ENCODE results near the gene HOXB2.
"Not testable (repeated sequence)": the region's sequence is repeated elsewhere in the genome, so short reads cannot be mapped to it uniquely, and the experiment has no call there.

HOXB2 gene

DNA sequence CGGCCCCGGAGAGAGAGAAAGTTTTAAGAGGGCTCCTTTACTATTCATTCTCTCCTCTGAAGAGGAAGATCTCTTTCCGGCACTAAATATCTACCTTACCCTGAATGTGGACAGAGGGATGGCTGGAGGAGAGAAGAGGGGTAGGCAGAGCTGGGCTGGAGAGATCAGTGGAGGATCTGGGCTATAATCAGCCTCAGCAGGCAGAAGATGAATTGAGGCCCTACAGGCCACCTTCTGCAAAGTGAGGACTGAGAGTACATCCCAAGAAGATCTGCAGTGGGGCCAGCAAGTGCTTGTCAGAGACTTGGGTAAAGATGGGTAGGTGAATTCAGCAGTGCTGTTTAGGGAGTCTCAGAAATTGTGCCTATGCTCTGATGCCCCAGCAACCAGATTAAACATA is 7.6 kb downstream of the HOXB2 start:
- DNase-seq: no peak

DNA sequence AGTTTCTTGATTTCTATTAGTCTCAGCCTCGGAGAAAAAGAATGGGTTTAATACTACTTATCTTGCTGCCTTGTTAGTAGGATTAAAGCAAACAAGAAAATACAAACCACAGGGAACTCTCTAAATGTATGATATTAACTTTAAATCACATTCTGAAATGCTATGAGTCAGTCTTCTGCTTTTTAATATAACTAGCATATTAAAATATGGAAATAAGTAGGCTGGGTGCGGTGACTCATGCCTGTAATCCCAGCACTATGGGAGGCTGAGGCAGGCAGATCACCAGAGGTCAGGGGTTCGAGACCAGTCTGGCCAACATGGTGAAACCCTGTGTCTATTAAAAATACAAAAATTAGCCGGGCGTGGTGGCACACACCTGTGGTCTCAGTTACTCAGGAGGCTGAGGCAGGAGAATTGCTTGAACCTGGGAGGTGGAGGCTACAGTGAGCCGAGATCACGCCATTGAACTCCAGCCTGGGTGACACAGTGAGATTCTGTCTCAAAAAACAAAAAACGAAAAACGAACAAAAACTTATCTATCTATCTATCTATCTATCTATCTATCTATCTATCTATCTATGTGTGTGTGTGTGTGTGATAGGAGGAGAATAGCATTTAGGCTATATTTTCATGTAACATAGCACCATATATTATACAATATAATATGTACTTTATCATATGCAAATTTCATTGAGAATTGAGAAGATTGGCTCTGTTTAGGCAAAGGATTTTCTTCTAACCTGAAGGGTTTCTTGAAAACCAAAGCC is 8.9 kb downstream of the HOXB2 start:
- DNase-seq: not testable (repeated sequence)

DNA sequence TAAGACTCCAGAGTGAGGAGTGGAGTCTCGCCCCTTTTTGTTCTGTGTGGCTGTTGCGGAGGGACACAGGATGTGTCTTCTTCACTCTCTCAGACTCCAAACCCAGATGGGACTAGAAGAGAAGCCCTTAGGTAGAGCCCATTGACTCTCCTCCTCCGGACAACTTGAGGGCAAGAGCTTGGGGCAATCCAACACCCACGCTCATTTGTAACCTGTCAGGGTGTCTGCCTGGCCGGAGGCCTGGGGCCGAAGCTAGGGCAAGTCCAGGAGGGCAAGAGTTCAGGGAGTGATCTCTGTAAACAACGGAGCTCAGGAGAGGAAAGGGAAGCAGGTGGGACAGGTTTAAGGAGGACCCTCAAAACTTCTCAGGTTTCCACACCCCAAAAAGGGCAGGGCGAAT is 12.6 kb downstream of the HOXB2 start:
- no peak for DNase-seq

DNA sequence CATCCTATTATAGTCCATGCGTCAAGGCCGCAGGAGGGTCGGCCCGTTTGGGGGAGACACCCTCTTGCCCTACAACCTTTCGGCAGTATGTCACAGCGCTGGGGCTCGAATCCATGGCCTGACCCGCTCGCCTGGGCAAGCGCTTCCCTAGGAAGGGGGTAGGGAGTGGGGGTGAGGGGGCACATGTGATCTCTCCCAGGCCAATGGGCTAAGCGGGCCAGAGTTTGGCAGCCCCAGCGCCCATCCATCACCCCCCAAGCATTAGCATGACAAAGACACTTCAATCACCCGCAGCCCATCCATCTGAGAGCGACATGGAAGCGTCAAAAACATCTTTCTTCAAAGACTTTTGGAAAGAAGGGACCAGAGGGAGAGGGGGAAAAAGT is 14.0 kb downstream of the HOXB2 start, which contains the start of gene HOXB1:
Gene HOXB1, minus strand, starts transcription at position 125 of the 386 bp plus-strand sequence. Its CDS starts 107 bp downstream, at position 18.
- no peak for DNase-seq

DNA sequence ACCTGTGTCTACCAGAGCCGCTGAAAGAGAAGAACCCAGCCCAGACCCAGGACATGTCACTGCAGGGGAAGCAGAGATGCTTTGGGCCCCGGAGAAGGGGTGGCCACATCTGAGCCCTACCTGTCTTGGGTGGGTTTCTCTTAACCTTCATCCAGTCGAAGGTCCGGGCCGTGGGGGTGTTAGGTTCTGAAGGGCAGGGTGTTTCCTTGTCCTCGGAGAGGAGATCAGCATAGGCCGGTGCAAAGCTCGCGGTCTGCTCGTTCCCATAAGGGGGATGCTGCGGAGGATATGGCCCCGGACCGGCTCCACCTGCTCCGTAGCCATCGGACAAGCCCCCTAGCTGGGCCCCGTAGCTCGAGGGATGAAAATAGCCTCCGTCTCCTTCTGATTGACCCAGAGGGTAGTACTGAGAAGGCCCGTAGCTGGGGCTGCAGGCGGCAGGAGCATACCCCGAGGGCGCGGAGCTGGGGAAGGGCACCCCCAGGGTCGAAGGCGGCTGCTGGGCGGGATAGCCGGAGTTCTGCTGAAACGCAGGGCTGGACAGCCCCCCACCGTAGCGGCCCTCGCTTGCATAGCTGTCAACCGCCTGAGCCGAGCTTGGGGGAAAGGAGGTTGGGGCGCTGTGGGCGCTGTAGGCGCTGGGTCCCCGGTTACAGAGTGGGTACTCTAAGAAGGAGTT is 14.6 kb downstream of the HOXB2 start:
- DNase-seq: no peak

DNA sequence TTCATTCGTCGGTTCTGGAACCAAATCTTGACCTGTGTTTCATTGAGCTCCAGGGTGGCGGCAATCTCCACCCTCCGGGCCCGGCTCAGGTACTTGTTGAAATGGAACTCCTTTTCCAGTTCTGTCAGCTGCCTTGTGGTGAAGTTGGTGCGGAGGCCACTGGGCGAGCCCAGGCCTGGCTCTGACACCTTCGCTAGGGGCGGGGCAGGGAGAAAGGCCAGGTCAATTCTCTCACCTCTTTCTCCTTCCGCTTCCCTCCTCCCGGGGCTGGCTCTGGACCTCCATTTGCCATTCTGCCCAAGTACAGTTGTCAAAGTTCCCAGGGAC is 15.3 kb downstream of the HOXB2 start:
- DNase-seq: no peak

DNA sequence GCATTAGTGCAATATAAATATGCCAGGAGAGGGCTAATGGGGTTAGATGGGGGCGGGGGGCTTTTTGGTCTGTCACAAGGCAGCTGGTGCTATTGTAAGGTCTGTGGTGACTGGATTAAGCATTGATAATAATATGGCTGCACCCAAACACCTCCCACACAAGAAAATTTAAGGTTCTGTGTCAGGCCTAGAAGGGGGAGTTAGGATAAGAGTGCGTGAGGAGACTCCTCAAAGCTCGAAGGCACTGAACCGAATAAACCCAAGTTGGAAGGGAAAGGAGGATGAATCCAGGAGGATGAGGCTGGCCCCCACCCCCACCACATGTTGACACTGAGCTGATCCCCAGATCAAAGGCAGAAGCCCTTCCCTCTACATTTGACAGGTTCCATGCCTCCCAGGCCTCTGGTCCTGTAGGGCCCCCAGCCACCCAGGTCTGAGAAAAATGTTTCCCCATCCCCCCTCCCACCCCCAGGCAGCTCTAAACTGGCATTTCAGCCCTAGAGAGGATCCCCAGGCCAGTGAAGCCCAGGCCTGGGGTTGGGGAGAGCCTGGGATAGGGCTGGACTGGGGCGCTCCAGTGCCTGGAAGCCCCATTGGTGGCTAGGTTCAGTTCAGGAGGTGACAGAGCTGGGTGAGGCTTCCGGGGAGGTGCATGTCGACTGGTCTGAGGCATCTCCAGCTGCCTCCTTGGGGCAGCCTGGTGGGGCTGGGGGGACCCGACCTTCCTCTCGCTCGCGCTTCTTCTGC is 15.8 kb downstream of the HOXB2 start:
- DNase-seq: no peak

DNA sequence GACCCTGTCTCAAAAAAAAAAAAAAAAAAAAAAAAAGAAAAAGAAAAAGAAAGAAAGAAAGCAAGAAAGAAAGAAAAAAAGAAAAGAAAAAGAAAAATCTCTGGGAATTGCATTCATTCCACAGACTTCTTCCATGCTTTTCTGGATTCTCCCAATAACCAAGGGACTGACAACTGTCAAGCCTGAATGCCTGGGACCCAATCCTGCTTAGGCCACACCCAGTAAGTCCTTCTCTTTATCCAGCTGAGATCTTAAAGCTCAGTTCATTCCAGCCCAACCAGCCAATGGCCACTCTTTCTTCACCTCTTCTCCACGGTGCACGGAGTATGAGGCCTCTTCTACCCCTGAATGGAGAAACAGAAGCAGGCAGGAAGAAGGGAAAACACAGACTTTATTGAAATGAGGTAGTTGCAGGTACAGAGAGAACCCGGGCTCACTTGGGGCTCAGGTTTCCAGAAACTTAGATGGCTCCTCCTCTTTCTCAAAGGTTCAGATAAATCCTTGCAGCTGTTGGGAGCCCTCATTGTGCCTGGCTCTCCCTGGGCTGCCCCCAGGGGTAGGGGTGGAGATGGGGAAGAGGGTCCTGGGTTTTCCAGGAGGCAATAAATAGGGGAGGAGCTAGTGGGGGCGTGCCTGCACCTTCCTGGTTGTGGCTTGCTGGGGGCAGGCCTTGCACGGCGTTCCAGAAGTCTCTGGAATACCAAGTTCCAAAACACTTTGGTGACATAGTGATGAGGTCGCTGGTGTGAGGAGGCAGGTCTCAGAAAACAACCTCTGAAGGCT is 16.6 kb downstream of the HOXB2 start:
- DNase-seq: no peak

DNA sequence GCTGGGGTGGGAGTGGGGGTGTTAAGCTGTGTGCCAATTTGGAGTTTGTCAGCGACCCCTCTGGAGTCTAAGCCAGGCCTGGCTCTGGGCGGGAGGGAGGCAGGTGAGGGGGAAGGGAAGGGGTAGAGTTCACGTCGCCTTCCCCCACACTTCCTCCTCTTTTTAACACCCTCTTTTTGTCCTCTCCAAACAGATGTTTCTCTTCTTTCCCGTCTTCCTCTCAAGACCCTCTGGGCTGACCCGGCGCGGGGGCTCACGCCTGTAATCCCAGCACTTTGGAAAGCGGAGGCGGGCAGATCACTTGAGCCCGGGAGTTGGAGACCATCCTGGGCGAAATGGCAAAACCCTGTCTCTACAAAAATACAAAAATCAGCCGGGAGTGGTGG is 17.4 kb downstream of the HOXB2 start:
- DNase-seq: no peak

DNA sequence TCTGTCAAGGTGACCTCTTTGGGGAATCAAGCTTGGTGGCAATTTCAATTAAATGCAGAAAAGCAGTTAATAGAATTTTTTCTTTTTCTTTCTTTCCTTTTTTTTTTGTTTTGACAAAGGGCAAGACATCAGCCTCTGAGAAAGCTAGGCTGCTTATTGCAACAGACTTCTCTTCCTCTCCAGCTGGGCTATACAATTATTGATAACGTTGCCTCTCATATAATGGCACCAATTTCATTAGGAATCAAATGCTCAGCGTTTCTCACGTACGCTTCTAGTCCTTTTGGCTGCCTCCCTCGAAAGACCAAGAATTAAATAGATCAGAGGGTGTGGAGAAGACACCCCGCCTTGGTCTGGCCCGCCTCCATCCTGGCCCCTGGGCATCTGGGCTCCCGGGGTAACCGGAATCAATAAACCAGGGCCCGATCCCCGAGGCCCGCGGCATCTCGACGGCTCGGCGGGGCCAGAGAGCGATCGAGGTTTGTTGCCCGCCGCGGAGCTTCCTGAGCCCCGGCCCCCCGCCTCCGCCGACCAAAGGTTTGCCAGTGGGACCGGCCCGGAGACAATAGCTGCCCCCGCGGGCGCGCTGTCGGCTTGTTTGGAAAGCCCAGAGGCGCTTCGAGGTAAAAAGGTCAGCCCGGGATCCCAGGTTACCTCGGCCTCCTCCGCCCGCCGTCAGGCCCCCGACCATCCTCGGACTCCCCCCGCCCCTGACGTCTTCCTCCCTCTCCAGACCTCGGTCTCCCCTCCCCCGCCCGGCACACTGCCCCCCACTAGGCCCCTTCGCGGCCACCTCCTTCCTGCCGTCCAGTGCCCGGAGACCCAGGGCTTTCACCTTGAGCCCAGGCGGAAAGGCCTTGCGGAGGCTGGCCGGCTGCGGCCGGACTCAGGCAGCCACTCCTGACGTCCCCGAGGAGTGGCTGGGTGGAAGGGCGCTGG is 18.0 kb downstream of the HOXB2 start:
- DNase-seq: no peak

DNA sequence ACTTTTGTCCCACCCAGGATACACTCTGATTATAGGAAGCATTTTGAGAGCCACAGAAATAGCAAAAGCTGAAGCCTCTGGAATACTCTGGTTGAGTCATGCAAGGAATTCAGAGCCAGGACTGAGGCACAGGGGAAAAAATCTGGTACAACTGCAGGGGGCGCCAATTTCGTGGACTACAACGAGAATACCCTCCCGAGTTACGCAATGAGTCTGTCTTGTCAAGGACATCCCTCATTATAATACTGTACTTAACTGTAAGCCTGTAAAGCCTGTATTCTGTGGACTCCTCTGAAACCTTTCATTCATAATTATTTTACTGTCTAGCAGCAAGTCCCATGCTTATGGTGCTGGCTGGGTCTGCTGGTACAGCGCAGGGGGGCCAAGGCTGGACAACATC is 21.9 kb downstream of the HOXB2 start:
- no peak for DNase-seq

DNA sequence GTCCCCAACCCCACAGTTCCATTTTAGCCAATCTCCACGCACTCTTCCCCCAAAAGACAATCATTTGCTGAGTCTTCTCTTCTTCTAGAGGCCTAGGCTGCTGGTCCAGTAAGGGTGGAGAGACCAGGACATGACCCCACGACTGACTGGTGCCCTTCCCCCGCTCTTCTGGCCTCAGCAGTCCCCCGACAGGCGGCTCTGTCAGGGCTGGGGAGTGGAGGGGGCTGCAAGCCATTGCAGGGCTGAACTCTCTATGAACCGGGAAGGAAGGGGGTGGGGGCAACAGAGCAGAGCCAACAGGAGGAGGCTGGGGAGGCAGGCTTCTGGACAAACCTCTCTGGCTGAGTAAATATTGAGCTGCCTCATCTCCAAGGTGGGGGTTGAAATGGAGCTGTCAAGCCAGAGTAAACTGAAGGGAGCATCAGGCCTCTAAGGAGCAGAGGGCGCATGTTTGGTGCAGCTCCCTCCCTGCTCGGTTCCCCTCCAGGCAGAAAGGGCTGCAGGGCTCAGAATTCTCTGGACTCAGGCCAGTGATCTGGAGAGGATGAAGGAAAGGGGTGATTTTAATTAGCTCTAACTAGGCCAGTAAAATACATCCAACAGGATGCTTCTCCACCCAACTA is 22.8 kb downstream of the HOXB2 start:
- DNase-seq: no peak

DNA sequence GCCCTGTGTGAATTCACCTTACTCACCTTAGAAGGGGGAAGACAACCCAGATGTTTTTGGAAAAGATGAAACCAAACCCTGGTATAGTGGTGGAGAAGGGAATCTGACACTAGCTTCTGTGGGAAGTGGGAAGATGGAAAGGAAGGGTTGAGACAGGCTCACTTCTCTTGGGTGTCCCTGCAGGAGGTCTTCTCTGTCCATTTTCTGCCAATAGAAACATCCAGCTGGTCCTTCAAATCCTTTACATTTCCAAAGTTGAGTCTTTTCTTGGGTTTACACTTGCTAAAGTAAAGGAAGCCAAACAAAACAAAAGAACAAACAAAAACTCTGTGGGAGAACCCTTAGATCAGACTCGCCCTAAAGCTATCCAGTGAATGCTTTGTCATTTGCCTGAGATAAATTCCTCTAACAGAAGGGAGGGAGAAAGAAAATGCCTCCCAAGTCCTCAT is 24.3 kb downstream of the HOXB2 start:
- DNase-seq: no peak

DNA sequence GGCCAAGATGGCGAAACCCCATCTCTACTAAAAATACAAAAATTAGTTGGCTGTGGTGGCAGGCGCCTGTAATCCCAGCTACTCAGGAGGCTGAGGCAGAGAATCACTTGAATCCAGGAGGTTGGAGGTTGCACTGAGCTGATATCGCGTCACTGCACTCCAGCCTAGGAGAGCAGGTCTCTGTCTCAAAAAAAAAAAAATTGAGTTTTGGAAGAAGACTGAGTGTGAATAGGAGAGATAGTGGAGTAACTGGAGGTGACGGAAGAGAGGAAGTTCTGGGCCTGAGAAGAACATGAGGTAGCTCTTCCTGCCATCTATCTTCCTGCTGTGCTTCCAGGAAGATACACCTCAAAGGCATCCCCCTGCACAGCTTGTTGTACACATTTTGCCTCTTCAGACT is 25.5 kb downstream of the HOXB2 start:
- DNase-seq: no peak

DNA sequence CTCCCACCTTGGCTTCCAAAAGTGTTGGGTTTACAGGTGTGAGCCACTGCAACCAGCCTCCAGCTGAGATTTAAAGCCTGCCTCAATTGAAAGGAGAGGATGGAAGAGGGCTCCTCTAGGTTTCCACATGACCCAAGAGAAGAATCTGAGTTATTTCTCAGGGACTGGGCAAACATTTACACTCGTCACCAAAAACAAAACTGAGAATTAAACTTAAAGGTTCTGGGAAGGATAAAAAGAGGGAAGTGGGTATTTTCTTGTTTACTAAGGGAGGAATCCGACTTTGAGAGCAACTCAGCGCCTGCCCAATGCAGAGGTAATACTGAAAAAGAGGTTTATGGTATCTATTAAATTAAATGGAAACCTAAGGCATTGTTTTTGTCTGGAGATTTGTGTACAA is 27.4 kb downstream of the HOXB2 start:
- no peak for DNase-seq

DNA sequence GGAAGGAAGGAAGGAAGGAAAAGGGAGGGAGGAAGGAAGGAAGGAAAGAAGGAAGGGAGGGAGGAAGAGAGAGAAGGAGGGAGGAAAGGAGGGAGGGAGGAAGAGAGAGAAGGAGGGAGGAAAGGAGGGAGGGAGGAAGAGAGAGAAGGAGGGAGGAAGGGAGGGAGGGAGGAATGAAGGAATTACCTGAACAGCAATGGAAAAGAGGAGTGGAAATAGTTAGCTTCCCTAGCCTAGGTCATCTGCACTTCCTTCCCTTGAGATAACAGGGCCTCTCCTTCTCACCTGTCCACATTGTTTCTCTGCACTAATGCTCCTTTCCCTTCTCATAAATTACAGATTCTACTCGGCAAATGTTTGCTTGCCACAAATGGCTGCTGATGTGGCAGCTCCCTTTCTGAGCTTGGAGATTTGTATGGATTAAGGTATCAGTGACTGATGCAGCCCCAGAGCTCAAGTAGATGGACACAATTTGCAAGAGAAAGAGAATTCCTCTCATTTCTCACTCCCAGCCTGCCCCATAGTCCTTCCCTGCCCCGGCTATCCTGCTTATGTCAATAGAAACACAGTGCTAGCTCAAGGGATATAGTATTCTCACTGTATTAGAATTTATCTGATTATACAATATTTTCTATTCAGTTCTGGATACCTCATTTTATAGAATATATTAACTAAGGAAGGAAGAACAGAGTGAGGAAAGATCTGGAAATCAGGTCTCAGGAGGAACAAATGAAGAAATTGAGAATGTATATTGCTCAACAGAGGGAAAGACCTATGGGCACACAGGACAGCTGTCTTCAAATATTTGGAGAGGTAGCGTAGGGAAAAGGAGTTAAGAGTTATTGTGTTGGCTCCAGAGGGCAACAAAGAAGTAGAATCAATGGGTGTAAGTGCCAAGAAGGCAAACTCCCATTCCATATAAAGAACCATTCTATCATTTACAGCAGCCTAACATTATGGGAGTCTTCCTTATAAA is 28.7 kb downstream of the HOXB2 start:
- no peak for DNase-seq

DNA sequence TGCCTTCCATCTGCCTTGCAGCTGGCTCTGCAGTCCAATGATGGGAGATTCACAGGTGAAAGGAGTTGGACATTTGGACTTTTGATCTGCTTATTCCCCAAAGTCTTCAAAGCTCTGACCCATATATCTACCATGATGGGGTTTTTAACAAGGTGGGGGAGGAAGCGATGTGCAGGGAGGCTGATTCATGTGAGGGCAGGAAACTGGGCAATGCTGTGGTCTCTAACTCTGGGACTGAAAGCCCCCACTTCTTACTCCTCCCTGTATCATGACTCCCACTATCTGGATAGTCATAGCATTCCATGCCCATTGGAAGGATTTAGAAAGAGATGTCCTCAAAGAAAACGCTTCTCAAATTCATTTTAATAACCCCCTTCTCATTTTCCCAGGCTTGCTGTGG is 30.4 kb downstream of the HOXB2 start:
- no peak for DNase-seq

DNA sequence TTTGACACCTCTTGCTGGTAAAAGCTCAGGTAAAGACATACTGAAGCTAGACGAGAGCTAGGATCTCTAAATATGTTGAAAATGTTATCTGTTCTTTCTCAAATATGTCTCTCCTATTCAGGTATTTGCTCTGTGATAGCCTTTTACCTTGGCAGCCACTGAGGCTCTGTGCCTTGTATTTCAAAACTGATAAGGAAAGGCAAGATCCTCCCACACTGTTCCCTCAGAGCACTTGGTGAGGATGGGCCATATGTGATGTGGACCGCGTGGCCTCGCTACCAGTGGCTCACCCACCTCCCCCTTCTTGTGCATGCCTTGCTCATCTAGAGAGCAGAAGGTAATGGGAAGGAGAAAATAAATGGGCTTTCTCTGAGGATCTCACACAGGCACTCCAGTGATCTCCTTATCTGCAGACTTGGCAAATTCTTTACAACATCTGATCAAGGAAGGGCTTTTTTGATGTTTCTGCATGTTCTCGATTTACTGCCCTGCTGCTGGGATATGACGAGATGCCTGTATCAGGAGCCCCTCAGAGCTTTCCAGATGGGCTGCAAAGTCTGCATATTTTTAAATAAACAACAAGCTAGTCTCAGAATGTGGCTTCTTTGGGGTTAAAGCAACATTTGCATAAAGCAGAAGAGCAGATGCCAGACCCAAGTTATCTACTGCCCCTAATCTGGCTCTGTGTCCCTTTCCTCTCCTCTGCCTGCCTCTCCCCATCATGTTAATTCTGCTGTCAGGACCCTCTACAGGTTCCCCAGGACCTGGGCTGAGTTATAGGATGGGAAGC is 31.0 kb downstream of the HOXB2 start:
- DNase-seq: no peak

DNA sequence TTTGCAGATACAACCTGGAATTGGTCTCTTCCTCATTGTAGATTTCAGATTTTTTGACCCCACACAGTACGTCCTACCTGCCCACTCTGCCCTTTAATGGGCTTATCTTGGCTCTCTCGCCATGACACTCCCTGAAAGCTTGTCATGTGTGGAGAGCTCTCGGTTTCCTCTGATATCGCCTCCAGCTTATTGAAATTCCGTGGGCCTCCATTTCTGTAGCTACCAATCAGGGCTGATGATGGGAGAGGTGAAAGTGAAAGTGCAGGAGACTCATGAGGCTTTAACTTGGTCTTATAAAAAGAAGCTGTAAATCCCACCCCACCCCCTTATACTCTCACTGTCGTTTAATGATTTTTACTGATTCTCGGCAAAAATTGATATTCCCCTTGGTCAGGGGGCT is 31.8 kb downstream of the HOXB2 start:
- no peak for DNase-seq

Data from stimulated activated CD4-positive, alpha-beta T cell treated with anti-CD3 and anti-CD28 coated beads, Interleukin-12 subunit alpha, Interleukin-12 subunit beta, amount 100 ng/mL, for 4 hours (primary cell).